ENCODE results near the gene IFT43.

IFT43 gene

DNA sequence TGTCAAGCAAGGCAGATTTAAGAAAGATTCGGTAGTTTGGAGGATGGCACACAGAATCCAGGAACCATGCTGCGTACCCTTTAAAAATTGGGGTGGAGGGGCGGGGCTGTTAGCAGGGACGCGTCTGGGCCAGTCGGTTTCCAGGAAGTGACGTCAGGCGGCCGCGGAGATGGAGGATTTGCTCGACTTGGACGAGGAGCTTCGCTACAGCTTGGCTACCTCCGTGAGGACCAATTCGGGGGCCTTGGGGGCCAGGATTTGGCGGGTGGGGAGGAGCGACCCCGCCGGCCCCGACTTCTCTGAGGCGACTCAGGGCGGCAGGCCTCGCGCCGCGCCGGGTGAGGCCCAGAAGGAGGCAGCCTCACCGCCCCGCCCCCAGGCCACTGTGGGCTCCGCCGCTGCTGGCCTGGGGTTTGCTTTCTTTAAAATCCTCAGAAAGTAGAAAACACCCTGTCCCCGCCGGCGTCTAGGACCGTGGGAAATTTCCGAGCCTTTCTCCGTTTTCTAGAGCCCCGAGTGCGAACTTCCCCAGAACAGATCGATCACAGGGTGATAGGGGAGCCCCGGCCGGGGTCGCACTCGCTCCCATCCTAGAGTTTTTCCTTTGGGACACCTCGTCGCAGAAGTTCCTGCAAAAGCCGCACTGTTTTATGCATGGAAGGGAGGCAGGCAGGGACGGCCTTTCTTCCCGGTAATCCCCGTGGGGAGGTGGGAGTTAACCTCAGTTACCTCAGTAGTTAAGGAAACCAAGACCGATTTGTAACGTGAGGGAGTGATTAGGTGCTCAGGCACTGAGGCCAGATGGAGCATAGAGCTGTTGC, at the start of gene IFT43:
Gene IFT43, plus strand, starts transcription at position 146 of the 821 bp plus-strand sequence. Its CDS starts 24 bp downstream, at position 170.
- DNase-seq: peak; percentile 76 to 88 (median 80)

GRCh38 chr14:75939200-75939599, 46.4 kb upstream of the IFT43 start:
- DNase-seq: no peak

DNA sequence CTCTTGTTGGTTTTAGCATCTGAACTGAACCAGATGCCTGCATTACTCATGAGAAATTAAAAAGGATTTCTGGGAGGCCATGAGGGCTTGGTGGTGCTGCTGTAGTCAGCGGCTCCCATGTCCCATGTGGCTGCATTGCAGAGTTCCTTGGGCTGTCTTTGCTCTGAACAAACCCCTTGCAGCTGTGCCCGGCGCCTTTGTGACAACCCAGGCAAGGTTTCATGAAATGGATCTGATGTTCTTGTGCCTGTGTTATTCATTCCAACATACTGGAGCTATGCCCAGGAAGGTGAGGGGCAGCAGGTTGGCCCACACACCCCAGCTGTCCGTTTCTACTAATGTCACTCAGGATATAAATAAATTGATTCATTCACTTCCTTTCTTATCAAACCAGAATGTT, 44.5 kb upstream of the IFT43 start:
- DNase-seq: no peak

DNA sequence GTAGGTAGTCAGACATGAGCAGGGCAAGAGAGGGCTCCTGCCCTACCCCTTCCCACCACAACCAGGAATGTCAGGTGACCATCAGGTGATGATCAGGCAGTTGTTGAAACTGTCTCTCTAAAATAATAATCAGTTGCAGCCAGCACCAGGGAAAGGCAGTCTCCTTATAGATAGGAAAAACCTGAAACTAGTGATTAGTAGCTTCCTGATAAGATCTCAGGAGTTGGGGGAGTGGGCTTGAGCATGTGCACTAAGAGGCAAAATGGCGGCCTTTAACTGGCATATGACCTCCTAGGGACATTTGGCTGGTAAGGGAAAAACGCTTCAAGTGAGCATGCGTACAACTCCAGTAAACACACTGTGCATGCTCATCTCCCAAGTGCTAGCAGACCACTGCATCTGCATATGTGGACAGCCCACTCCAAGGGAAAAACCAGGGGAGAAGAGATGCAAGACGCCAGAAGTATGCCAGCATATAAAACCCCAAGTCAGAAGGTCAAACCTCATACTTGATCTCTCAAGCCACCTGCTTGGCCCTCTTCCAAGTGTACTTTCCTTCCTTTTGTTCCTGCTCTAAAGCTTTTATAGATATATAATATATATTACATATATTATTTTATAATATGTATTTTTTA, 40.8 kb upstream of the IFT43 start:
- no peak for DNase-seq

DNA sequence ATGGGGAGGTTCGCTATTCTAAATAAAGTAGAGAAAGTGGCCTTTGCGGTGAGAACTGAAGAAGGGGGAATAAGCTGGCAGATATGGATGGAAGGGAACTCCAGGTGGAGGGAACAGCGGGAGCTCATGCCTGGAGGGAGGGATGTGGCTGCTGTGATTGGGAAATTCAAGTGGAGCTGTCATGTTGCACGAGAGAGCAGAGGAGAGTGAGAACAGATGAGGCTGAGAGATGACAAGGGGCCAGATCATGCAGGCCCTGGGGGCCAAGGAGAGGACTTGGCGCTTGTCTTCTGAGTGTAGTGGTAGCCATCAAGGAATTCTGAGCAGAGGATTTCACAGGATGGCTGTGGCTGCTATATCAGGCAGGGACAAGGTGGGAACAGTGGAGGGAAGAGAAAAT, 38.8 kb upstream of the IFT43 start:
- no peak for DNase-seq

- no peak for DNase-seq
These were observed 33.1 kb upstream of the IFT43 start for GRCh38 chr14:75952489-75952888.

- DNase-seq: no peak
These were observed 26.5 kb upstream of the IFT43 start for GRCh38 chr14:75959031-75959430.

DNA sequence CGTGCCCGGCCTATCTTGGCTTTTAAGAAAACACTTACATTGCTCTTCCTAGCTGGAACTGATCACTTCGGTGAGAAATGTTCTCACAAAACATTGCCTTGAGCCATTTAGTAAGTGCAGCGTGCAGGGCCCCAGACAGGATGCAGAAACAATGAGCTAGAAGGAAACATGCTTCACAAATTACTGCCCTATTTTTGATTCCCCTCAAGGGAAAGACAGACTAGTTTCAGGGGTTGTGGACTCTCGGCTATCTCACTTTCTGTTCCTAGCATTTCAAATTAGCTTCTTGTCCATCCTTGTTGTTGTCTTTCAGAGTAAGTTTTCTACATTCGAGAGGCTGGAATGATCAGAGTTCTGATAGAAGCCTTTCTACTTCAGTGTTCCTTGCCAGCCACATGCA, 25.3 kb upstream of the IFT43 start:
- DNase-seq: no peak

DNA sequence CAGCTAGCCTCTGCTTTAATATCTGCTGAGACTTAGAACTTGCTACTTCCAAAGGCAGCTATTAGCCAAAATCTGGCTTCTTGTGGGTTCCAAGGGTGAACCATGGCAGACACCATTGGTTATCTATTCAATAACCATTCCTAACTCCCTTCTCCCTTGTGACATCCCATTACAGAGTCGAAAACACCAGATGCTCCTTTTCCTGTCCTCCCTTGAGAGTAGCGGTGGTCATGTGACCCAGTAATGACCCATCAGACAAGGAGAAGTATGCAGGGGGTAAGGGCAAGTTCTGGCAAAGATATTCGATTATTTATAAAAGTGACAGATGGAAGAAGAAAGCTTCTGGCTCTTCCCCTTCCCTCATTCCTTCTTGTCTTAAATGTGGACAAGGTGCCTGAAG, 23.9 kb upstream of the IFT43 start:
- no peak for DNase-seq

GRCh38 chr14:75967866-75968265, 17.7 kb upstream of the IFT43 start:
- no peak for DNase-seq

DNA sequence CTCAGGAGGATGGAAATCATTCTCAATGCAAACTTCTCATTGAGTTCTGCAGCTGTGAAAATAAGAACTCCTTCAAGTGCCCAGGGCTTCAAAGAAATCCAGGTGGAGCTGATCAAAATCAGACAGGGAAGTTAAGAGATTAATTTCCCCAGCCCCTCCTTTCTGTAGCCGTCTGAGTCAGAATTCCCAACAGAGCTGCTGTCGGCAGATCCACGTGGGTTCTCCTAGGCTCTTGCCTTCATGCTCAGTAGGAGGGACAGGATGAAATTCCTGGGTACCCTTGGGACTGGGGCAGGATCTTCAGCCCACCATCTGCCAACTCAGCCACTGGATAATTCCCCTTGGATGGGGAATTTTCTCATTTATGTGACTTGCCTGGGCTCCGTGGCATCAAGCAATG, 17.1 kb upstream of the IFT43 start:
- no peak for DNase-seq

DNA sequence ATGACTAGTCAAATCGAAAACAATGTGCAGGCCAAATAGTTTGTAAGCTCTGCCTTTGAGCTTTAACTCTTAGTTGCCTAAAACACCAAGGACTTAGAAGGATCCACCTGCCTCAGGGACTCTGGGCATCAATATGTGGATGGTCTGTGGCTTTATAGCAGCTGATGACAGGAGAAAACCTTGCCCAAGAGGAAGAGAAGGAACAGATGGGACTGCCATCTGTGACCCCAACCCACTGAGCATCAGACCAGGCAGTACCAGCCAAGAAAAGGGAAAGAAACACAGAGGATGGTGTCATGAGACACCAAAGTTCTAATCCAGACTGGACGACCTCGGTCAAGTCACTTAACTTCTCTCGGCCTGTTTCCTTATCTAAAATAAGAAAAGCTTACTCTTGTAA, 16.4 kb upstream of the IFT43 start:
- no peak for DNase-seq

GRCh38 chr14:75969891-75970290, 15.7 kb upstream of the IFT43 start:
- no peak for DNase-seq

DNA sequence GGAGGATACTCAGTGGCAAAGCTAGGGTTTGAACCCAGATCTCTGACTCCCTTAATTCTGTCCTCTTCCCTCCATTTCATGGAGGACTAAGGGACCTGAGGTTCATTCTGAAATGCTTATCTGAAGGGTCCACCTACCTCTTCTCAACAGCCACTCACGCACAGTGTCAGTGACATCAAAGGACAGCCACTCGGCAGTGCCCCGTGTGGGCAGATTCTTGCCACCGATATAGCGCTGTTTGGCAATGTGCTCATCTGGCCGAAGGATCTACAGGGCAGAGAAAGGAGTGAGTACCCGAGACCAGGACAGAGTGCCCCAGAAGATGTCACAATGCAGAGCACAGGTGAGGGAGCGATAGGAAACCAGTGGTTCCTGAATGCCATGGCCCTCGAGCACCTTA, 14.6 kb upstream of the IFT43 start:
- DNase-seq: no peak

GRCh38 chr14:75971509-75971908, 14.1 kb upstream of the IFT43 start:
- DNase-seq: no peak

- DNase-seq: no peak
These were observed 12.7 kb upstream of the IFT43 start for GRCh38 chr14:75972801-75973421.

GRCh38 chr14:75976826-75977581, 8.6 kb upstream of the IFT43 start:
- DNase-seq: no peak

DNA sequence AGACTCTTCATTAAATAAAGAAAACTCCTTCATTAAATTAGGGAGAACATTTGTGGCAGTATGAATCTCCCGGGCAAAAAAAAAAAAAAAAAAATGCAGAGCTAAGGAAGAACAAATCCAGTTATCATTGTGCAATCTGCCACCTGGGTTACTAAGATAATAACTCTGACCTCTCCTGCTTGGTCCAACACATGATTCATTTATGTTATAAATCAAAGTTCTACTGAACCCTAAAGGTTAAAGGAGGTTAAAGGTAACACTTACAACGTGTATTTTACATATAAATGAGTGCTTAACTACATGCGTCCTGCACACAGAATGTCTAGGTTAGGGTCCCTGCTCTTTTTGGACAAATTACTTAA, 8.0 kb upstream of the IFT43 start:
- DNase-seq: no peak

DNA sequence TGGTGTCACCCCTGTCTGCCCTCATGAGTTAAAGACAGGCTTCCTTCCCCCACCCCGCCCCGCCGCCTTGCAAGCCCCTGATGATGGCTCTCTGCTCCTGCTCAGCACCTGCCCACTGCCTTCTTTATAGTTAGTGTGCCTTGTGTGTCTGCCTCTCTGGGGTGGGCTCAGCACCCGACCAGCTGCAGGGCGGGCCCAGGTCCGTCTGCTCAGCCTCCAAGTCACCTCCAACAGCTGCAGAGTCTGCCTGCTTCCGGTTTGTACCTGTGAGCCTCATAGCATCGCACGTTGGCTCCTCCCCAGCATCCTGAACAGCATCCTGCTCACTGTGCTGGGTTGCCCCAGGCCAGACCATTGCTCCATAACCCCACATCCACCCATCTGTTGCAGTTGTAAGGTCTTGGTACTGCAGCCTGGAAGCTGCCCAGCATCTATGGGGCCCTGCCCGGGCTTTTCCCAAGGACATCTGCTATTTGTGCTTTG, 7.3 kb upstream of the IFT43 start:
- DNase-seq: peak in 1 of 4 experiments; percentile 9

- DNase-seq: no peak
These were observed 6.4 kb upstream of the IFT43 start for GRCh38 chr14:75979071-75979571.

DNA sequence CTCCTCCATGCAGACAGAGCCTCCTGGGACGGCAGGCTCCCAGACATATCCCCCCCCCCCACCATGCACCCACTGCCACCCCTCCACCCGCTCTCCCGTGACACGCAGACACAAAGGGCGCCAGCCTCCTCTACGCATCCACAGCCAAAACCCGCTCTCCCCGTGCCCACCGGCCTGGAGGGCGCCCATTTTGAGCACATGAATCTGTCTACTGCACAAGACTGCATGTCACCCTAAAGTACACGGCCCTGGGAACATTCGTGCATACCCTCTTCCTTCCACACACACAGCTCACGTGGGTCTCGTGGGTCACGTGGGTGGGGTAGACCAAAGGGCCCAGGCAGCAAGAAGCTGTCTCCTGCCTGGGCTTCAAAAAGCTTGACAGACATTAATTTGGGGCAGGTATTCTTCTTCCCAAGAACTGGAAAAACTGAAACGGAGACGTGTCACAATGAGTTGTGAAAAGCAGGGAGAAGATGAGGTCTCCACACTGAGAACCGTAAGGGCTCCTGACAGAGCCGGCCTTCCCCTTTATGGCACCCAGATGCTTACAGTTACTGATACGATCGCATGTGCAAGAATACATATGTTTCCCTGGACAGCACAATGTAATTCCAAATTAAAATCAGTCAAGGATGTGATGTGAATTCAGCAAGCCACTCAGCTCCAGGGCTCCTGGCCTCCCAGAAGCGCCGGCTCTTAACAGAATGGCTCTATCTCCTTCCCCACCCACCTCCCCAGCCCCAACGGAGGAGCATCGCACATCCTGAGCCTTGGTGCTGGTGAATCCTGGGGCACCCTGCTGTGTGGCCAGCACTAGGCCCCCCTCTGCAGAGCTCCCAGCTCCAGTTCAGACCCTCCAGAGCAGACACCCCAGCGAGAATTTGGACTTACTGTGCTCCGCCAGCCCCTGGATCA, 5.7 kb upstream of the IFT43 start:
- DNase-seq: no peak

- DNase-seq: no peak
These were observed 4.7 kb upstream of the IFT43 start for GRCh38 chr14:75980856-75981255.
